Measurements from ENCODE around the gene FANK1.
A peak's percentile ranks its signal among the peaks of the same experiment; 100 is the strongest.
"Not testable (repeated sequence)": the region's sequence is repeated elsewhere in the genome, so short reads cannot be mapped to it uniquely, and the experiment has no call there.

Gene FANK1

DNA sequence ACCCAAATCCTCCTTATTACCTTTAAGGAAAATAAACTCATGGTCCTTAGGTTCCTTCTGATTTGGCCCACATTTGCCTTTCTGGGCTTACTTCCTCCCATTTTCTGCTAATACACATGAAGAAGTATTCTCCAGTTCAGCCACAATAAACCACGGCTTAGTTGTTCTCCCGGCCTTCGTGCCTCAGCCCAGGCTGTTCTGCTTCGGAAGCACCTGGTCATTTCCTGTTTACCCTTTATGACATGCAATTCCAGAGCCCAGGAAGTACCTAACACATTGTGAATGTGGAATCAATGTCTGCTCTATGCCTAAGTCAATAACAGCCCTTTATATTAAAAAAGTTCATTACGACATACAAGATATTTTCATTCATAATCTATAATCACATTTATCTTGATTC, 4.0 kb upstream of the FANK1 start:
- DNase-seq: not testable (repeated sequence)

DNA sequence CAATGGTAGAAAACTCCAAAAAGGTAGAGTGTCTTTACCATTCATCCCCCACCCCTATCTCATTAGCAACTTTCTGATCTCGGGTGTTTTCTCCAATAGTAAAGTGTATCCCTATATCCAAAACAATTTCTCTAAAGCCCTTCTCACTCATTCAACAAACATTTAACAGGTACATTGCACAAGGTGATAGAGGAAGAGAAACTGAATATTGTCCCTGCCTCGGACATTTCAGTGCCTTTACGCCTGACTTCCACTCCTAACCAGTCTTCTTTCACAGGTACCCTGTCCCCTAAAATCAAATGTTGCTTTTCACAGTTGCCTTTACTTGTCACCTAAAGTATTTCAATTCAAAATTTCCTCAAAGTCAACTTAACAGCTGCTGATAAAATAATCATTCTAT, 2.2 kb upstream of the FANK1 start:
- not testable (repeated sequence) for DNase-seq

GRCh38 chr10:125895130-125896087, 955 bp upstream of the FANK1 start:
- peak; percentile 21 to 34 for DNase-seq

- DNase-seq: not testable (repeated sequence)
Measured at GRCh38 chr10:125897317-125897716, 953 bp downstream of the FANK1 start.

DNA sequence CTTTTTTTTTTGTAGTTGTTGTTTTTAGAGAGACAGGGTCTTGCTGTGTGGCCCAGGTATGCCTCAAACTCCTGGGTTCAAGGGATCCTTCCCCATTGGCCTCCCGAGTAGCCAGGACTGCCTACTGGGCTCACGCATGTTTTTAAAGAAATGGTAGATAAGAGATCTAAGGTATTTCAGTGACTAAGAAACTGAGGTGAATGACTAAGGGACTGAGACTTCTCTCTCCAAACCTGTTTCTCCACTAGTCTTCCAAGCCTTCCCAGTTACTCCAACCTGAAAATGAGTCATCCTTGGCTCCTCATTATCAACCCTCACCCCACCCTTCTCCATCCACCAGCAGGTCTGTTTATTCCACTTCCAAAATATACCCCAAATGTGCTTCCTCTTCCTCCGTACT, 4.6 kb downstream of the FANK1 start:
- DNase-seq: not testable (repeated sequence)

DNA sequence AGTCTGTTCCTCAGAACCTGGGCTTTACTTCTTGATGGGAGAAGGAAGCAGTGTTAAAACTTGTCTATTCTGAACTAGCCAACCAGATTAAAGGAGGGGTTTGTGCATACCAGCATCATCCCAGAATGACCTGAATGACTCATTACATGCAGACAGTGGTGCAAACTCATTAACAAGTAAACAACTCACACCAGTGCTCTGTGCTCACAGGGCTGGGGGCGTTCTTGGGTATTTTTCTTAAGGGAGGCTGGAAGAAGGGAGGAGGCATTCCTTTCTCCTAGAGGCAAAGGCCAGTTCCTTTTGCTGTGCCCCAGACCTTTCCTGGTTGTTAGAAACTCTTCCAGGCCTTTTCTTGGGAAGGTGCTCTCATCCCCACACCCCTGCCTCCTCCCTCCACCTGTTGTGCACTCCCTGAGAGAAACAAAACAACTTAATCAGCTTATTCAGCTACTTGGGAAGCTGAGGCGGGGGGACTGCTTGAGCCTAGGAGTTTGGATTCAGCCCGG, 6.8 kb downstream of the FANK1 start:
- DNase-seq: not testable (repeated sequence)

DNA sequence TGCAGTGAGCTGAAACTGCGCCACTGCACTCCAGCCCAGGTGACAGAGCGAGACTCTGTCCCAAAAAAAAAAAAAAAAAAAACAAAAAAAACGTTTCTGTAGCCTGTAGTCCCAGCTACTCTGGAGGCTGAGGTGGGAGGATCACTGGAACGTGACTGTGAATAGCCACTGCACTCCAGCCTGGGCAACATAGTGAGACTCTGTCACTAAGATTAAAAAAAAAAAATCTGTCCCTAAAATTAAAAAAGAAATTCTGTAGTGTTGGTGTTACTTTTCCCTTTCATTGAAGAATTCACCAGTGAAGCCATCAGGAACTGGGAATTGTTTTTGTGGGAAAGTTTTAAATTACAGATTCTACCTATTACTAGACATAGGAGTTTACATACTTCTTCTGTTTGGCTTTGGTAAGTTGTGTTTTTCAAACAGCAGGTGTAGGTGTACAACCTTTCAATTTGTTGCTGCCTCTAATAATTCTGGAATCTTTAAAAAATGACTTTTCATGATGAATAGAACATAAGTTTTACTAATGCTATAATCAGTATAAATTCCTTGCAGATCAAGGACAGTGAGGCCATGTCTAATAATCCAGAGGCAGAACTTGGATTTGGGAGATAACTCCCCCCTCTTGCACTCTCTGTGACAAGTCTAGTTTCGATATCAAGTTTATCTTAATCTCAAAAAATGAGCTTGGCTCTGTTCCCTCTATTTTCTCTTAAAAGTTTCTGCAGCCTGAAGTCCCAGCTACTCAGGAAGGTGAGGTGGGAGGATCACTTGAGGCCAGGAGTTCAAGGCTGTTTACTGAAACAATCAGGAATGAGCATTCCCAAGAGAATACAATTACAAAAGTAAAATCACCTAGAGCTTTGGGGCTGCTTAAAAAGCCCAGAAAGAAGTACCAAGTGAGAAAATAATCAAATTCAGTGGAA, 9.0 kb downstream of the FANK1 start:
- DNase-seq: not testable (repeated sequence)

DNA sequence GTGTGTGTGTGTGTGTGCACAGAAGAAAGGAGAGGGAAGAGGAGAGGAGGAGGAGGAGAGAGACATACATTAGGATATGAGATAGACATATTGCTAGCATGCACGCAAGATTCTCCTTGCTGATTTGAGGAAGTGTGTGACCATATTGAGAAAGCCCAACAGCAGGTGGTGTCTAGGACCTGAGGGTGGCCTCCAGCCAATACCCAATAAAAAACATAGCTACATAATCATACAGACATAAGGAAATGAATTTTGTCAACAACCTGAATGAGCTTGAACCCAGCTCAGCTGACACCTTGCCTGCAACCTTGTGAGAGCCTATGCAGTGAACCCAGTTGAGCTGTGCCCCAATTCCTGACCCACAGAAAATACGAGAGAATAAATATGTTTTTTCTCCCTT, 11.2 kb downstream of the FANK1 start:
- not testable (repeated sequence) for DNase-seq

DNA sequence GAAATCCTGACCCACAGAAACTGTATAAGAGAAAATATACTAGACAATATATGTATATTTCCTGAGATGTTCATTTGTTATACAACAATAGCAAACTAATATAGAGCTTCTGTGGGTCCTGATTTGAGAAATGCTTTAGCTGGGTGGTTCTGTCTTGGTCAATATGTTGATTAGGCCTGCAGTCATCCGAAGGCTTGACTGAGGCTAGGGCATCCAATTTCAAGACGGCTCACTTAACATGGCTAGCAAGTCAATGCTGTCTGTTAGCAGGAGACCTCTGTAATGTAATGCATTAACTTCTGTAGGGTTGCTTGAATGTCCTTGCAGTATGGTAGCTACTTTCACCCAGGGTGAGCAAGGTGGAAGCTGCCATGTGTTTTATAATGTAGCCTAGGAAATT, 12.4 kb downstream of the FANK1 start:
- not testable (repeated sequence) for DNase-seq

DNA sequence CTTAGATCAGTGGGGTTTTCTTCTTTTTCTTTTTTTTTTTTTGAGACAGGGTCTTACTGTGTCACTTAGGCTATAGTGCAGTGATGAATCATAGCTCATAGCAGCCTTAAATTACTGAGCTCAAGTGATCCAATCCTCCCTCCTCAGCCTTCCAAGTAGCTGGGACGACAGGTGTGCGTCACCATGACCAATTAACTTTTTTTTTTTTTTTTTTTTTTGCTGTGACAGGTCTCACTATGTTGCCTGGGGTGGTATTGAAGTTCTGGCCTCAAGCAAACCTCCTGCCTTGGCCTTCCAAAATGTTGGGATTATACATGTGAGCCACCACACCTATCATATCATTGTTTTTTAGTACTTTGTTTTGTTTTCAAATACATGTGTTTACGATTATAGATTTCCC, 13.1 kb downstream of the FANK1 start:
- not testable (repeated sequence) for DNase-seq

DNA sequence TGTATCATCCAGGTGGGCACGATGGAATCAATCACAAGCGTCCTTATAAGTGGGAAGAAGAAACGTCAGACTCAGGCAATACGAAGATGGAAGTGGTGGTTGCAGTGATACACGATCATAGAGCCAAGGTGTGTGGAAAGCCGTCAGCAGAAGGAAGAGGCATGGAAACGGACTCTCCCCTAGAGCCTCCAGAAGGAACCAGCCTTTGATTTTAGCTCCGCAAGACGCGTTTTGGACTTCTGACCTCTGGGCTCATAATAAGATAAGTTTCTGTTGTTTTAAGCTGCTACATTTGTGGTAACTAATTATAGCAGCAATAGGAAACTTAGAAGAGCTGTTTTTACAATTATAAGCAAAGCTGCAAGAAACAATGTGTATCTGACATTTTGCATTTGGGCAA, 14.8 kb downstream of the FANK1 start:
- no peak for DNase-seq

DNA sequence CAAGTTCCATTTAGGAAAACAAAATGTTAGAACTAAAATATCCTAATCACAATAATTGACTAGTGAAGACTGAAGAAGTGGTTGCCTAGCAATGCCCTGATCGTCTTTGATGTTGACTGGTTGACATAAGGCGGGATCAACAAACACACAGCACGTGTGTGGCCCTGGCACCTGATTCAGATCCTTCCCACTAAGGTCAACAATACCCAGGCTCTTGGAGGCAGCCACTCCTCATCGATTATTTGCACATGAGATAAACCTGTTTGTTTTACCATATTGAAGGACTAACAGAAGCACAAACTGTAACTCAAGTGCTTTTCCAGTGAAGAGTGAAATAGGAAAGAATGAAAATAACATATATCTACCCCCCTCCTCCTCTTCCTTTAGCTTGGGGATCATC, 15.6 kb downstream of the FANK1 start:
- DNase-seq: no peak

GRCh38 chr10:125913277-125913676, 16.9 kb downstream of the FANK1 start:
- not testable (repeated sequence) for DNase-seq

GRCh38 chr10:125916977-125917376, 20.6 kb downstream of the FANK1 start:
- no peak for DNase-seq

DNA sequence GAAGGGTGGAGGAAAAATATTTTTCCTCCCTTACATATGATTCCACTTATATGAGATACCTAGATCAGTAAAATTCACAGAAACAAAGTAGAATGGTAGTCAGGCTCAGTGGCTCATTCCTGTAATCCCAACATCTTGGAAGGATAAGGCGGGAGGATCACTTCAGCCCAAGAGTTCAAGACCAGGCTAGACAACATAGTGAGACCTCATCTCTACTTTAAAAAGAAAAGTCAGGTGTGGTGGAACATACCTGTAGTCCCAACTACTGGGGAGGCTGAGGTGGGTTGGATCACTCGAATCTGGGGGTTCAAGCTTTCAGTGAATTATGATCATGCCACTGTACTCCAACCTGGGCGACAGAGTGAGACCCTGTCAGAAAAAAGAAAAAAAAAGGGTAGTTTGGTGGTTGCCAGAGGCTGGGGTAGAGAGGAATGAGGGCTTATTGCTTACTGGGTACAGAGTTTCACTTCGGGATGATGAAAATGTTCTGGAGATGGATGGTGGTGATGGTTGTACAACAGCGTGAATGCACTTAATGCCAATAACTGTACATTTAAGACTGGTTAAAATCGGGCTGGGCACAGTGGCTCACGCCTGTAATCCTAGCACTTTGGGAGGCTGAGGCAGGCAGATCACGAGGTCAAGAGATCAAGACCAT, 21.5 kb downstream of the FANK1 start:
- not testable (repeated sequence) for DNase-seq

DNA sequence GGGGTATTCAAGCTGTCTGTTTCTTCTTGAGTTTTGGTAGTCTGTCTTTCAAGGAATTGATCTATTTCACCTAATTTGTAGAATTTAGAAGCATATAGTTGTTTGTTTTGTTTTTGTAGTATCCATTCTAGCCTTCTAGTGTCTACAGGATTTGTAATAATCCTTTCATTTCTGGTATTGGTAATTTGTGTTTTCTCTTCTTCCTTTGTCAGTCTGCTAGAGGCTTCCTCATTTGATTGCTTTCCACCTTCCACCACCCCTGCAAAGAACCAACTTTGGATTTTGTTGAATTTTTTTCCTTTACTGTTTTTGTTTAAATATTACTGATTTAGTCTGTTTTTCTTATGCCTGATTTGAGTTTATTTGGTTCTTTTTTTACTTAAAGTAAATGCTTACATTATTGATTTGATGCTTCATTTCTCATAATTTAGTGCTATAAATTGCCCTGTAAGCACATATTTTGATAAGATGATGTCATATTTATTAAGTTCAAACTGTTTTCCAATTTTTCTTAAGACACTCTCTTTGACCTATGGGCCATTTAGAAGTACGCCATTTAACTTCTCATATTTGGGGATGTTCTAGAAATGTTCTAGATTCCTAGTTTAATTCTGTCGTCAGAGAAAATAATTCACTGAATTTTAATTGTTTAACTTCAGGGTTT, 25.4 kb downstream of the FANK1 start:
- DNase-seq: not testable (repeated sequence)

GRCh38 chr10:125925262-125925834, 29.0 kb downstream of the FANK1 start:
- DNase-seq: no peak

DNA sequence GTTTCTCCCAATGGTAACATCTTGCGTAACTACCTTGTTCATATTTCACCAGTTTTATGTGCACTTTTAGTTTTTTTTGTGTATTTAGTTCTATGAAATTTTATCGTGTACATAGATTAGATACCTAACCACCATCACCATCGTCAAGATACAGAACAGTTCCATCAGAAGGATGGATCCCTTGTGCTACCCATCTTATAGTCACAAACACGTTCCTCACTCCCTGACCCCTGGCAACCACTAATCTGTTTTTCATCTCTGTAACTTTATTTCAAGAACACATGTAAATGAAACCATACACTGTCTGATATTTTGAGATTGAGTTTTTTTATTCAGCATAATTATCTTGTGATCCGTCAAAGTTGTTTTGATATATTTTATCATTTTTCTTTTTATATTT, 29.9 kb downstream of the FANK1 start:
- DNase-seq: no peak

GRCh38 chr10:125927265-125927664, 30.9 kb downstream of the FANK1 start:
- DNase-seq: not testable (repeated sequence)

- DNase-seq: no peak
Measured at GRCh38 chr10:125928928-125929585, 32.7 kb downstream of the FANK1 start.

DNA sequence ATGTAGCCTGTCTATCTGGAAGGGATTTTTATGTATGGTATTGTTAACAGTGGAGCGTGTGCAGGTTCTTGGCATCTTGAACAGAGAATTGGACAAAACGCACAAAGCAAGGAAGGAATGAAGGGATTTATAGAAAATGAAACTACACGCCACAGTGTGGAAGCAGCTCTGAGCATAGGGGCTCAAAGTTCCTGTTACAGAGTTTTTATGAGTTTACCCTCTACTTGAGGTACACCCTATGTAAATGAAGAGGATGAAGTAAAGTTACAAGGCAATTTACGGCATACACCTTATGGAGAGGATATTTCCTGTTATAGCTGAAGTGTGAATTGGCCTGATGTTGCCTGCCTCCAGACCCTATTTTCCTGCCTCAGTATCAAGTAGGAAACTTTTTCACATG, 33.3 kb downstream of the FANK1 start:
- no peak for DNase-seq

Measured in stimulated activated CD4-positive, alpha-beta T cell treated with anti-CD3 and anti-CD28 coated beads, Interleukin-4, amount 100 ng/mL, for 4 hours (primary cell).